Fibroblast of the aortic adventitia (primary cell): ENCODE measurements around the gene NTSR1. TPM values are rescaled to one million over a fixed set of nuclear protein-coding genes. Genes with fewer than 3 reads are reported as not detected.

Experiments
- DNase-seq: peaks from one replicate; pipeline ENCODE4 v3.0.0-alpha.2; 2010; ENCODE audit warnings: low read depth
- H3K4me3 ChIP-seq: 2 replicates; pipeline ENCODE4 v1.5.1; 2011; ENCODE audit warnings: low read depth, mild to moderate bottlenecking, control low read depth, low read length, moderate library complexity
- CTCF ChIP-seq: IDR thresholded peaks from 2 replicates; pipeline ENCODE4 v1.5.1; 2011; ENCODE audit warnings: mild to moderate bottlenecking, low read length, control low read depth, inconsistent platforms; ENCODE audit not compliant: insufficient read depth
- total RNA-seq: library from RNA; depleted of rRNA; stranded (reverse); fragments of >200 nt; gene quantifications from 2 replicates; pipeline ENCODE4 v1.2.3, GENCODE V29; 2012; ENCODE audit warnings: low replicate concordance

NTSR1 gene
- total RNA-seq, 1 donor = 8.0 TPM

GRCh38 chr20:62736407-62737071 lies 27.9 kb downstream of the NTSR1 start:
- no peak for DNase-seq
- H3K4me3 ChIP-seq = no peak overlapping the region
- no peak for TF ChIP-seq CTCF

DNA sequence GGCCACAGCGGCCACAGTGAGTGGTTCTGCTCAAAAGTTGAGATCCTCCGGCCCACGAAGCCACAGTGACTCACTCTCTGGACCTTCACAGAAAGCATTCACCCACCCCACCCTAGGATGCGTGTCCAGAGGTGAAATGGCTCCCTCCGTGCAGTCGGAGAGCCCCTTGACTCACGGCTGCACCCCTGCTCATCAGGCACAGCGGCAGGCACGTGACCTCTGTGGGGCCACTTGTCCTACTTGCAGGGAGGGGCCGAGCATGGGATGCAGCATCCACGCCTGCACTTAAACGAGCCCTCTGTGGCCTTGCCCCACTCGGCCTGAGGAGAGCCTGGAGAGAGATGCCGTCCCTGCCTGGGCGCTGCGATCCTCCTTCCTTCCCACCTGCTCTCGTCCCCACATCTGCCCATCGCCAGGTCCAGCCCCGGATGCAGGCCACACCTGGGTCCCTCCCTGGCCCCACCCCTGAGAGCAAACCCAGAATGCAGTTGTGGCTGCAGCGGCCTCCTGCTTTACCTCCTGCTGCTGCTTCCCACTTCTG lies 28.7 kb downstream of the NTSR1 start:
- no peak overlapping the region for H3K4me3 ChIP-seq
- no peak for TF ChIP-seq CTCF
- DNase-seq = no peak

- no peak for TF ChIP-seq CTCF
- no peak overlapping the region for H3K4me3 ChIP-seq
- DNase-seq = no peak
Measured at GRCh38 chr20:62738025-62738881, 29.6 kb downstream of the NTSR1 start.

DNA sequence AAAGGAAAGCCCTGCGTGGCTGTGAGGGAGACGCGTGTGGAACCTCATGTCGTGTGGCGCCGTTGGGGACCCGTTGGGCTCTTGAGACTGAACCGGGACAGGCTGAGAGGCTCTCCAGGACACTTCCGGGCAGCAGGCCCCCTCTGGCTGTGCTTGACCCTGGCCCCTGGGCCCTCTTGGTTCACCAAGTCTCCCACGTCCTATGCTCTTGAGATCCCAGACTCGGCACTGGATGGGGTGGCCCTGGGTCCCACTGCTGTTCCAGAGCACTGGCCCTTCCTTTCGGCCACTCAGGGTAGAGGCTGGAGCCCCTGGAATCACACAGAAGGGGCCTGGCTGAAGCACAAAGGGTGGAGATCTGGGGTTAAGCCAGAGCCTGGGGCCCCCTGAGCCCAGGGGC lies 30.4 kb downstream of the NTSR1 start:
- DNase-seq = no peak
- H3K4me3 ChIP-seq = no peak overlapping the region
- no peak for TF ChIP-seq CTCF

DNA sequence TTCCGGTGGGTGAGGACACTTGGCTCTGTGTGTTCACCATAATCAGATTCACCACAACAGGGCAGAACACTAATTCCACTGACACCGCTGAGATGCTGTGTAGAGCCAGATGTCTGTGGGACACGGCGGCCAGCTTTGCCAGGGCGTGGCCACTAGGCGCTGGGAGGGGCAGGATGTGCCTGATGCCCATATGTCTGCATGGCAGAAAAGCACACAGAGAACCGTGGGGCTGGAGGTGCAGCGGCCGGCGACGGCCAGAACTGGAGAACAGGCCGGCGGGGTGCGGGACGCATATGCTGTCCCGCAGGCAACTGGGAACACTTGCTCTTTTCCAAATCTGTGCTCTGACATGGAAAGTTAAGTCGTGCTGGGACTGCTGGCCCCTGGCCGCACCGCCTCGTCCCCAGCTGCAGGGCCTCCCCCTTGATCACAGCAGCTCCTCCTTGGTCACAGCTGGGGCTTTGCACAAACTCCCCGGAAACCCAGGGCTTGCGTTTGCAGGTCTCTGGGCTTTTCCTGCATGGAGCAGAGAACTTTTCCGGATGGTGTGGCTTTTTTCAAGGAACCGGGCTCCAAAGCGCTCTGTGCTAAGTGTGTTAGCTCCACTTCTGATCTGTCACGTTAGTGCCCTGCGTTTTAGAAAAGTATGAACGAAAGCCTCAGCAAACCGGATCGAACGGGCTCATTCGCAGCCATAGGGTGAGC lies 31.1 kb downstream of the NTSR1 start:
- H3K4me3 ChIP-seq = no peak overlapping the region
- DNase-seq = no peak
- TF ChIP-seq CTCF = no peak

DNA sequence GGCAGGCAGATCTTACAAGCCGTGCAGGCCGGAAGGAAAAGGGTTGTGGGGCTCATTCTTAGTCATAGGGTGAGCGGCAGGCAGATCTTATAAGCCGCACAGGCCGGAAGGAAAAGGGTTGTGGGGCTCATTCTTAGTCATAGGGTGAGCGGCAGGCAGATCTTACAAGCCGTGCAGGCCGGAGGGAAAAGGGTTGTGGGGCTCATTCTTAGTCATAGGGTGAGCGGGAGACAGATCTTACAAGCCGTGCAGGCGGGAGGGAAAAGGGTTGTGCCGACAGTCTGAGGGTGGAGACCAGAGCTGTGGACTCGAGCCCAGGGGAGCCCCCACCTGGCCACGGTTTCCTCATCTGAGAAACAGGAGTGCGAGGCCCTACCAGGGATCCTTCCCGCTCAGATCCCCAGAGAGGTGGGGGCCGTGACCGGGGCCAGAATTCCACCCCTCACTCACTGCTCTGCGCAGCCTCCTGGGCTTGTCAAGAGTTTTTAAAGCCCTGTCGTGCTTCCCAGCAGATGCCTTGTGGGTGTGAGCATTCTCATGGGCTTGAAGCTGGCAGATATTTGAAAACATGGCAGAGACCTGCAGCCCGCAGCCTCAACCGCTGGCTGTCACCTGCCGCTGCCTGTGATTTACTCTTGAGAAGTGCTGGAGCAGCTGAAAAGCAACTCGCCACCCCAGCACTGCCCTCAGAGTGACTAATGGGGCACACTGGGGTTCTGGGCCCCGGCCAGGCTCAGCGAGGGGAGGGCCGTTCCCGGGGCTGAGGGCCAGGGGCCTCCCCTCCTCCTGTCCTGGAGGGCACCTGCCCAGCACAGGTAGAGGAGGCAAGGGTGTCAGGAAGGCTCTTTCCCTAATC lies 31.9 kb downstream of the NTSR1 start:
- peak overlapping the region; percentile 13 for H3K4me3 ChIP-seq
- peak; percentile 86 for DNase-seq
- TF ChIP-seq CTCF = no peak
